ENCODE results near the gene LGR4. TPM values are rescaled to one million over a fixed set of nuclear protein-coding genes. Genes with fewer than 3 reads are reported as not detected.

The LGR4 gene
- total and polyA plus RNA-seq, 9 of the 15 experiments (the other 6 are each of a cell fraction or from before 2014, with no cell fraction given) = 0.94 to 10.1 (median 5.8) TPM

- TF ChIP-seq ZNF449 (CRISPR knock-in tag; IDR thresholded peaks at IDR 0.05) = no peak
- no peak for TF ChIP-seq GATAD2B (IDR thresholded peaks at IDR 0.05; ENCODE audit: borderline replicate concordance)
- no peak for TF ChIP-seq HDGF (IDR thresholded peaks at IDR 0.05)
- TF ChIP-seq E2F1 (CRISPR knock-in tag; IDR thresholded peaks at IDR 0.05) = no peak
- TF ChIP-seq ARID1B (IDR thresholded peaks at IDR 0.05) = peak; percentile 67
- TF ChIP-seq EHMT2 (IDR thresholded peaks at IDR 0.05) = peak; percentile 23; the same call in 1 of the 2 replicates
- TF ChIP-seq TFAP4 (CRISPR knock-in tag; IDR thresholded peaks at IDR 0.05; ENCODE audit: borderline replicate concordance) = no peak
- no peak for TF ChIP-seq ZNF277 (CRISPR knock-in tag; IDR thresholded peaks at IDR 0.05; ENCODE audit: borderline replicate concordance)
- TF ChIP-seq HEY1 (CRISPR knock-in tag; IDR thresholded peaks at IDR 0.05; ENCODE audit: borderline replicate concordance) = 0 out of 2 replicates have a peak, but pooled peaks have one; percentile 3
- no peak for TF ChIP-seq CEBPB (tag; IDR thresholded peaks at IDR 0.05)
- no peak for TF ChIP-seq ZNF518B (CRISPR knock-in tag; IDR thresholded peaks at IDR 0.05)
- no peak for TF ChIP-seq YBX1 (IDR thresholded peaks at IDR 0.05)
- no peak for TF ChIP-seq TRIM24 (IDR thresholded peaks at IDR 0.05)
- no peak for TF ChIP-seq ZBTB11 (CRISPR knock-in tag; IDR thresholded peaks at IDR 0.05)
These were observed 65.9 kb downstream of the LGR4 start (continued) for GRCh38 chr11:27406498-27407354.
